ENCODE data around the gene VPS39. TPM values are rescaled to one million over a fixed set of nuclear protein-coding genes. Genes with fewer than 3 reads are reported as not detected.
A peak's percentile ranks its signal among the peaks of the same experiment; 100 is the strongest.

The VPS39 gene
- total RNA-seq, 3 donors from 2014 or later (not counting 1 experiment from before 2014, with no cell fraction given): 104 to 115 (median 112) TPM

GRCh38 chr15:42159381-42160015 is 48.6 kb downstream of the VPS39 start:
- intact Hi-C loops (cut with micrococcal nuclease): no loop called here

GRCh38 chr15:42158941-42159340 is 49.2 kb downstream of the VPS39 start:
- 94% methylated on average over 10 of the region's 10 CpGs for WGBS (ENCODE audit: insufficient coverage)
- Histone ChIP-seq H3K27me3 (ENCODE audit: control insufficient read depth, insufficient read depth, low read length) (no peaks in the 10 kb centered on the region), H3K4me3 (ENCODE audit: low read length) (no peak overlapping the region), H3K36me3 (ENCODE audit: control insufficient read depth, insufficient read depth, low read length) (peaks cover 52% of the 10 kb centered on the region), H3K9me3 (ENCODE audit: control insufficient read depth, insufficient read depth, low read length) (no peaks in the 10 kb centered on the region), H3K27ac (ENCODE audit: low read length) (no peak overlapping the region), H3K4me1 (ENCODE audit: control insufficient read depth, insufficient read depth, low read length) (no peaks in the 10 kb centered on the region)
- intact Hi-C loops (cut with micrococcal nuclease): no loop called here
- Mint-ChIP-seq H3K27me3 (ENCODE audit: low read depth in 2 of 2) (no peaks in the 10 kb centered on the region), H3K9me3 (no peaks in the 10 kb centered on the region), H3K4me3 (no peak overlapping the region), H3K36me3 (peaks cover 21% of the 10 kb centered on the region), H3K27ac (peak overlapping the region in 1 of 2 donors; percentile 37), H3K4me1 (no peaks in the 10 kb centered on the region)
- TF ChIP-seq CTCF (IDR thresholded peaks at IDR 0.05): no peak
- no peak for DNase-seq
- ATAC-seq: no peak

More at GRCh38 chr15:42159381-42160015, 48.6 kb downstream of the VPS39 start:
- peaks cover 58% of the 10 kb centered on the region for H3K36me3 ChIP-seq (ENCODE audit: control insufficient read depth, insufficient read depth, low read length)
- H3K27me3 ChIP-seq (ENCODE audit: control insufficient read depth, insufficient read depth, low read length): no peaks in the 10 kb centered on the region
- no peaks in the 10 kb centered on the region for H3K27me3 Mint-ChIP-seq (ENCODE audit: low read depth in 2 of 2)
- DNase-seq (no peak), ATAC-seq (no peak)
- H3K4me3 Mint-ChIP-seq: no peak overlapping the region
- no peaks in the 10 kb centered on the region for H3K4me1 ChIP-seq (ENCODE audit: control insufficient read depth, insufficient read depth, low read length)
- H3K4me3 ChIP-seq (ENCODE audit: low read length): no peak overlapping the region
- no peak for TF ChIP-seq CTCF (IDR thresholded peaks at IDR 0.05)
- H3K4me1 Mint-ChIP-seq: no peaks in the 10 kb centered on the region
- H3K27ac ChIP-seq (ENCODE audit: low read length): no peak overlapping the region
- H3K27ac Mint-ChIP-seq: no peak overlapping the region
- H3K36me3 Mint-ChIP-seq: peaks cover 21% of the 10 kb centered on the region
- H3K9me3 ChIP-seq (ENCODE audit: control insufficient read depth, insufficient read depth, low read length): no peaks in the 10 kb centered on the region
- WGBS (ENCODE audit: insufficient coverage): 94% methylated on average over 18 of the region's 18 CpGs
- H3K9me3 Mint-ChIP-seq: no peaks in the 10 kb centered on the region

GRCh38 chr15:42157981-42158765 is 49.9 kb downstream of the VPS39 start:
- Mint-ChIP-seq H3K4me1 (no peaks in the 10 kb centered on the region), H3K9me3 (no peaks in the 10 kb centered on the region), H3K36me3 (peaks cover 14% of the 10 kb centered on the region), H3K27ac (peak overlapping the region in 1 of 2 donors; percentile 37), H3K4me3 (no peak overlapping the region), H3K27me3 (ENCODE audit: low read depth in 2 of 2) (no peaks in the 10 kb centered on the region)
- intact Hi-C loops (cut with micrococcal nuclease): no loop called here
- H3K27me3 ChIP-seq (ENCODE audit: control insufficient read depth, insufficient read depth, low read length): no peaks in the 10 kb centered on the region
- H3K4me3 ChIP-seq (ENCODE audit: low read length): no peak overlapping the region
- no peak overlapping the region for H3K27ac ChIP-seq (ENCODE audit: low read length)
- H3K36me3 ChIP-seq (ENCODE audit: control insufficient read depth, insufficient read depth, low read length): peaks cover 44% of the 10 kb centered on the region
- no peaks in the 10 kb centered on the region for H3K9me3 ChIP-seq (ENCODE audit: control insufficient read depth, insufficient read depth, low read length)
- no peaks in the 10 kb centered on the region for H3K4me1 ChIP-seq (ENCODE audit: control insufficient read depth, insufficient read depth, low read length)
- no peak for DNase-seq
- ATAC-seq: no peak
- WGBS (ENCODE audit: insufficient coverage): 42% methylated on average over 7 of the region's 8 CpGs
- TF ChIP-seq CTCF (IDR thresholded peaks at IDR 0.05): no peak
